GM21737 (cell line): ENCODE data around the gene PSG6.
"Not testable (repeated sequence)": the region's sequence is repeated elsewhere in the genome, so short reads cannot be mapped to it uniquely, and the experiment has no call there.

ENCODE experiments used
- ATAC-seq: cut with Tn5 transposase; IDR thresholded peaks from one replicate; pipeline ENCODE4 v1.9.1; 2021; ENCODE audit warnings: mild to moderate bottlenecking, moderate library complexity; ENCODE audit not compliant: unreplicated experiment

The PSG6 gene

DNA sequence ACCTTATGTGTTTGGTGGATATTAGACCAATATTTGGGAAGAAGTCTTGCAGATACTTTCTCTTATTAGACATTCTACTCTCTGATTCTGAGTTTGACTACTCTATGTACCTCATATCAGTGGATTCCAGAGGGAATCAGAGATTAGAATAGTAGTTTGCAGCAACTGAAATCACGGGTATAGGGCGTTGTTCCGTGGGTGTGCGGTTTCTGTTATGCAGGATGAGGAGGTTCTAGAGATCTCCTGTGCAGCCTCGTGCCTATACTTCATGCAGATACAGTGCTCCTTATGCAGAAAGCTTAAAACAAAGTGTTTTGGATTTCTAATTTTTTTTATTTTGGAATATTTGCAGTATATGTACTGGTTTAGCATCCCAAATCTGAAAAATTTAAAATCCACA is 6.0 kb downstream of the PSG6 start:
- ATAC-seq: not testable (repeated sequence)

DNA sequence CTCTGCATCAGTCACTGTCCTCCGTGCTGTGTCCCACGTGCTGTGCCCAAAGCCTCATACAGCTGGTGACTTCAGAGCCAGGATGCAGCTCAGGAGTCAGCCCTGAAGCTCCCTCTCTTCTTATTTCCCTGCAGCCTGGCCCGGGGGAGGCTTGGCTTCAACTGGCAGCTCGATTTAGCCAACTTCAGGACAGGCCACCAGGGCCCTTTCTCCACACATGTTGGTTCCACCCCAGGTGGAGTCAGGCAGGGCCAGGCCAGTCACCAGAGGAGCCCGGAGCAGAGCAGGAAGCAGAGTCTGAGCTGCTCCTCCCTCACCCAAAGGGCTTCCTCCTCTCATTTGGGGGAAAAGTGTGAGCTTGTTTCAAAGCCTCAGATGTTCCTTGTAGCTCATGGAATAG is 11.5 kb downstream of the PSG6 start:
- ATAC-seq: not testable (repeated sequence)

DNA sequence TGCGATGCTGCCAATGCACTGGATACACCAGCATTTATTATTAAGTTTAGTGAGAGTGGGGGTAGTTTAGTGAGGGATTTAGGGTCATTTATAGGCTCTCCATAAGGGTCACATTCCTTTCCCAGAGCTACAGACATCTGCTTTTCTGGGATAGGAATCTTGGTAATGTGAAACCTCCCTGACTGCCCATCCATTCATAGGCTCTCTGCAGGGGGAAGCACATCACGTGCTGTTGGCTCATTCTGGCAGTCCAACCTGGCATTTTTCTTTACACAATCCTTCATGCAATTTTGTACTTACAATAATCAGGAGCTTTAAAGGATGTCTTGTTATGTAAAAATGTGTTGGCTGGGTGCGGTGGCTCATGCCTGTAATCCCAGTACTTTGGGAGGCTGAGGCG is 17.1 kb downstream of the PSG6 start:
- ATAC-seq: not testable (repeated sequence)

DNA sequence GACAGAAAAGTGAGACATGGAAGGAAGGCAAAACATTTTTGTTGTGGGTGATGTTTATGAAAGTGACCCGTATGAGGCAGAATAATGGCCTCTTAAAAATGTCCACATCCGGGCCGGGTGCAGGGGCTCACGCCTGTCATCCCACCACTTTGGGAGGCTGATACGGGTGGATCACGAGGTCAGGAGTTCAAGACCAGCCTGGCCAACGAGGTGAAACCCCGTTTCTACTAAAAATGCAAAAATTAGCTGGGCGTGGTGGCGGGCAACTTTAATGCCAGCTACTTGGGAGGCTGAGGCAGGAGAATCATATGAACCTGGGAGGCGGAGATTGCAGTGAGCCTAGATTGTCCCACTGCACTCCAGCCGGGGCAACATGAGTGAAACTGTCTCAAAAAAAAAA is 18.0 kb downstream of the PSG6 start:
- not testable (repeated sequence) for ATAC-seq

DNA sequence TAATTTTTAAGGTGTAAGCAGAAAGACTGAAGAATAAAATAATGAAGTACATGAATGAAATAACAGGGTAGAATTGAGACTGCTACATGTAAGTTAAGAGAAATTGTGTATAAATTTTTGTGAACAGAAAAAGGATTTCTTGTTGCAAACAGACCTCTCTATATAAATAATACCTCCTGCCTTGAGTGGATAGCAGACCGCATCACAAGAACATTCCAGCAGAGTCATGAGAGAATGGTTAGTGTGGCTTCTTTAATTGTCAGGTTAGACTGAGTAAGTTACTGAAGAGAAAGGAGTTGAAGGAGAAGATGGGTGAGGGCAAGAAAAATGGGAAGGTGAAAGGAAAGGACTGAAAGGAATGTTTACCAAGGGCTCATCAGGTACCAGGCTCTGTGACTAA is 18.6 kb downstream of the PSG6 start:
- ATAC-seq: not testable (repeated sequence)

DNA sequence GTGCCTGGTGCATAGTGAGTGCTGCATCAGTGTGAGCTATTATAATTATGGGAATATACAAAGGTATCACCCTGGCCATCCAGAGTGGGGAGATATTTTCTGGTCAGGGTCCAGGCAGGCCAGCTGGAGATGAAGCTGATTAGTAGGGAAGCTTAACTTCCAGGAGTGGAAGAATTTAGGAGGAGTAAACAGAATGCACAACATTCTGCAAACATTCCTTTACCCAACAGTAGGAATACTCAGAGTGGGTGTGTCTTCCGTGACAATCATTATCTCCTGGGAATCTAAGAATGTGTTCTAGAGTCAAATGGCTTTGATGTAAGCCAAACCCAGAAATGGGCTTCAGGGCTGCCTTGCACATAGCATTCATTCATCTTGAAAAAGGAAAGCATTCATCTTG is 19.0 kb downstream of the PSG6 start:
- ATAC-seq: not testable (repeated sequence)

DNA sequence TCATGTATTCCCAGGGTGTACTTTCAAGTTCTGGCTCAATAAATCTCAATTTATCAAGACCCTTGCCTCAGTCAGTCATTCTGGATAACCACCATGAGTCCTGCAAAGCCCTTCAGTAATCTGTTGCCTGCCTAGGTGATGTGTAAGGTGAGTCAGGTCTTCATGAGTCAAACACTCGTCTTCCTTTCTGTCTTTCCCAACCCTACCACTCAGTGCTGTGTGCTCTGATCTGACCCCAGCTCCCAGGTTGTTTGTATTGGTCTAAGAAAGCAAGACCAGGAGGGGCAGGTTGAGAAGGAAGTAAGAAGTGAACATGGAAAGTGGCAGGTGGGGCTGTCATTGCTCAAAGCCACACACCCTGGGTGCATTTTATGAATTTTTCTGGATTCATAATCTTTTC is 20.0 kb downstream of the PSG6 start:
- not testable (repeated sequence) for ATAC-seq

DNA sequence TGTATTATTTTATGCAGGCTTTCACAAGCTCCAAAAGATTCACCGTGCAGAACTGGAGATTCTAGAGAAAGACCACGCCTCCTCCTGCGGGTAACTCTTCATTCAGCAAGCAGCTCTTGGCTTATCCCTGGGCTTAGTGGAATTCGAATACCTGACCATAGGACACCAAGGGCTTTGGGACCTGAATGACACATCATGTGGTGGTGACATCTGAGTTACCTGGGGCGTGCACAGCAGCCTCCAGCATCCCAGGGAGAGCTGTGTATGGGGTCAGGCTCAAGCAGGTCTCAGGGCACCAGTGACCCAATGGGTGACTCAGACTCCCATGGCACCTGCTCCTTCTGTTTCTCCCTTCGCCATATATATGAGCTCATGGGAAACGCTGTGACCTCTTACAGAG is 27.2 kb downstream of the PSG6 start:
- not testable (repeated sequence) for ATAC-seq

DNA sequence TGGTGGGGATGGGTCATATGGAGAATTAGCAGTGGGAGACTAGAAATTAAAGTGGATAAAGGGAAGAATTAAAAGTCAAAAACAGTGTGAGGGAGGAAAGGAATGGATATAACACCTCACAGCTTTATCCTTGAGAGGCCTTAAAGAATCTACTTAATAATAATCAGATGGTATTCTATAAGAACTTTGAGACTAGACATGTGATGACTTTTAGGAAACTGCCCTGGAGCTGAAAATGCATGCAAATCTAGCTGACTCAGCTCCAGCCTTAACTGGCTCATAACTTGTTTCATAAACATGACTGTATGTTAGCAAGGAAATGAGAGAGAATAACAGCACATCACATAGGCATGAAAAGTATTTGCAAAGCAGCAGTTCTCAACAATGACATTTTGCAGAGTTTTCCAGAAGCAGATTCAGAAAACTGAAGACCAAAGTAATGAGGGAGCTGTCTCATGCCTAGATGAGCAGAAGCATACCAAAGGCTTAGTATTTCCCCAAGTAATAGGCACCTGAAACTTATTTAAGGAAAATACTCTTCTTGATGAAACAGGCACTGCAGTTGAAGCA is 29.7 kb downstream of the PSG6 start:
- not testable (repeated sequence) for ATAC-seq

DNA sequence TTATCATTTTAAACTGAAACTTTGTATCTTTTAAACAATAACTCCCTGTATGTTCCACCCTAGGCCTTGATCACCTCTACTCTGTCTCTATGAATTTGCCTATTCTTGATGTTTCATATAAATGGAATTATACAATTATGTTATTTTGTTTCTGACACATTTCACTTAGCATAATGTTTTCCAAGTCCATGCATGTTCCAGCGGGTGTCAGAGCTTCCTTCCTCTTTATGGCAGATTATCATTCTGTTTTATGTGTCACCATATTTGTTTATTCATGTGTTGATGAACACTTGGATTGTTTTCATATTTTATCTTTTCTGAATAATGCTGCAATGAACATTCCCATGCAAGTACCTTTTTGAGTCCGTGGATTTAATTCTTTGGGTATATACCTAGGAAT is 35.0 kb downstream of the PSG6 start:
- not testable (repeated sequence) for ATAC-seq

DNA sequence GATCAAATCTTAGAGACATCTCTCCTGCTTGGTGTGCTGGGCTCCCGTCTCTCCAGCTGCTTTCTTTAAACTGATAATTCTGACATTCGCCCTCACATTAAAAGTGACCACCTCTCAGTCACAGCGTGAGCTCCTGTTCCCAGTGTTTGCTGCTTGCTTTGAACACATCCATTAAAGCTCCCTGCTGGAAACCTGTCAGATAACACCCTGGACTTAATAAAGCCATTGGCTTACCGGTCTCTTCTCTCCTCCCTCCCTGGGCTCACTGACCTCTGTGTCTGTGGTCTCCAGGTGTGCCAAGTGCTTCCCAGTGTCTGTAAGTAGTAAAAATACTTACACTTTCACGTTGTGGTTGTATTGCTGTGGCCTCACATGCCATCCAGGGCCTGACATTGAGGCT is 35.7 kb downstream of the PSG6 start:
- ATAC-seq: not testable (repeated sequence)

DNA sequence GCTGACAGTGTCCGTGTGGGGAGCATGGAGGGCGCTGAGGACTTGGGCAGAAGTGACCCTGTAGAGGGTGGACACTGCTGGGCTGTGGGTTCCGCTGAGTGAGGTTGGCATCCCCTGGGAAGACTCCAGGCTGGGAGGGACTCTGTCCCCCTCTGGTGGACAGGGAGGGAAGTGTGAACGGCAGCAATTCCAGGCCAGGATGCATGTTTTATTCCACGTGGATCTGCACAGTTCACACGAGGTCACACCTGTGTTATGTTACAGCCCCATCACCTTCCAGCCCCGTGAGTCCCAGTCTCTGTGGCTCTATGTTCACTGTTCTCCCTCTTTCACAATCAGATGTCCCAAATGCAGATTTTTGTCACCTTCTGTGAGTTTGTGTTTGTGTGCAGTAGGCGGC is 36.4 kb downstream of the PSG6 start:
- ATAC-seq: not testable (repeated sequence)

DNA sequence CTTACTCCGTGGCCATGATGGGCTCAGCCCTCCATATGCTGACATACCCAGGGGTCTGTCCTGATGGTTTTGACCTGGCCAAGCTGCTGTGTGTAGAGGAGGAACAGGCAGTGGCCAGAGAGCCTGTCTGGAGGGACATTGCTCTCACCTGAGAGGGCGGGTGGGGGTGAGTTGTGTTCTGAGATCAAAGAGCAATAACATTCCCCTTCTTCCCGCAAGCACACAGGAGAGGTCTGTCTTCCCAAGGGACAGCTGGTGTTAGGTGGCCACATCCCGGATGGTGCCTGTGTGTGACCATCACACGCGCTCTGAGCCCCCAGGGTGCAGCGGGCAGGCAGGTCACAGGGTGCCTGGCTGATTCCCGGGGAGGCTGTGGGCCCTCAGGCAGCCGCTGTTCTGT is 37.1 kb downstream of the PSG6 start:
- ATAC-seq: not testable (repeated sequence)

DNA sequence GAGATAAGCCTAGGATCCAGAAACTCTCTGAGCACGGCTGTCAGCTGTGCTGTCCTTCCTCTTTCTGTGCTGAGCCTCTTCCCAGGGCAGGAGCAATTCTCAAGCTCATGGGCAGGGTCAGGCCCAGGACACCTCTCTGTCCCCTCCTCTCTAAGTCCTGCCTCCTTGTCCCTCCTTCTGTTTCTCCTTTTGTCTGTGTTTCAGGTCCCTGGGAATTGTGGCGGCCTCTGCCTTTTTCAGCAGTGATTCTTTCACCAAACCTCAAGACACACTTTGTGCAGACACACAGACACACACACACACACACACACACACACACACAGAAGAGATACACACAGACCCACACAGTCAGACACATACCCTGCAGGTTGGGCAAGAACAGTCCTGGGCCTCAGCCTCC is 38.1 kb downstream of the PSG6 start, which contains the start of gene PSG1:
Gene PSG1, minus strand, starts transcription at position 101 of the 400 bp plus-strand sequence. CDS start 132 bp downstream, outside the sequence.
- ATAC-seq: no peak

DNA sequence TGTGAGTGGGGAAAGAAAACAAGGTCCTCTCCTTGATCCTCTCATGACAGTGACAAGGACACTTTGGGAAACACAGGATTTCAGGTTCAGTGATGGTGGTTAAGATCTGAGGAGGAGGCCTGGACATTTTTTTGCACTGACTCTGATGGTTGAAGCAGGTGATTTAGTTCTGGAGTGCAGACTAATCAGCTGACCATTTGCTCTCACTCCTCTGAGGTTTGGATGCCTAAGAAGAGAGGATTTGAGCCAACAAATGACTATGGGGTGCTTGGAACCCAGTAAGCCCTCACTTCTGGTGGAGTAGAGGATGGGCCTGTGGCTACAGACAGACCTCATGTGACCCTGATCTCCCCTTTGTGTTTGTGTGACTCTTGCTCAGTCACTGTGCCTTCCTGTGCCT is 41.1 kb downstream of the PSG6 start:
- not testable (repeated sequence) for ATAC-seq

DNA sequence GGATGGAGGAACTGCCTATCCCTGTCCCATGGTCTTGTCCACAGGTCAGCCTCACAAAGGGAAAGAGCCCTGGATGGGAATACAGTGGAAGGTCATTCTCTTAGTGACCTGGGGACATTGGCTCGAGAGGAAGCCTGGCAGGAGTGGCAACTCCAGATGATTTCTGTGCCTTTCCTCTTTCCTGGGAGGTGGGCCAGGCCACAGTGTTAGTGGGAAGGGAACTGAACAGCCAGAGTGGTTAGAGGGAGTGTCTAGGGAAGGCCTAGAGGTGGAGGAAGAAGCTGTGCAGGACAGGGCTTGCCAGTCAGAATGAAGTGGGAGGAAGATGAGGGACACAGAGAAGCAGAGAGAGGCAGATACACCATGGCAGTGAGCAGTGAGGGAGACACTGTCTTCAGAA is 41.8 kb downstream of the PSG6 start:
- ATAC-seq: not testable (repeated sequence)

DNA sequence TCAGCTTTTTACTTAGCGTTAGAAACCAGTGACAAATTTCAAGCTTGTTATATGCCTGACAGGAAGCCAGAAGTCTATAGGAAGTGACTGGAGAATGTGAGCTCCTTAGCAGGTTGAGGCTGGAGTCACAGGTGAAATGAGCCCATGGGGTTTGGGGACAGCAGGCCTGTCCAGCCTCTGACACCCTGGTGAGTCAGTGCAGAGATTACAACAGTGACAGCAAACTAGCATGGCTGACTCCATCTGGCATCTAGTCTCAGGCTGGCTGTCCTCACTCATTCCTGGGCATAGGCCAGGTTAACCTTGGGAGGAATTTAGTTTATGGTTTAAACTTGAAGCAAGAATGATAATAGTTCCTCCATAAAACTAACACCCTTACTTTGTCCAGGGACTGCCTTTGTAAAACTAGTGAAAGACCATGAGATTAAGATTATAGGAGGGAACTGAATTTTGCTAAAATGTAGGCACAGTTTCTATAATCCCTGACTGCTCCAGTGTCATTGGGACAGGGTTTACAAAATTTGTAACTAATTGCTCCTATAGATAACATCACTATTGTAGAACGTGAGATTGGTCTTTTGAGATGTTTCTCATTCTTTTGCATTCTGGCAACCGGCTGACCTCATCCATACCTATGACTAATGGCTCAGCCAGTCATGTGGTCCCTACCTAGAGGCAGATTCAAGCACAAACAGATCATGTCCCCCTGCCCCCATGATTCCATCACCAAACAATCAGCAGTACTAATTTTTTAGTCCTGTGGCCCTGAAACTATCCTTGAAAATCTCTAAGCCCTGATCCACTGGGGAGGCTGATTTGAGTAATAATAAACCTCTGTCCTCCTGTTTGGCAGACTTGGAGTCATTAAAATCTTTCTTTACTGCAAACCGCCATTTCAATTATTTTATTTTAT is 42.5 kb downstream of the PSG6 start:
- not testable (repeated sequence) for ATAC-seq

DNA sequence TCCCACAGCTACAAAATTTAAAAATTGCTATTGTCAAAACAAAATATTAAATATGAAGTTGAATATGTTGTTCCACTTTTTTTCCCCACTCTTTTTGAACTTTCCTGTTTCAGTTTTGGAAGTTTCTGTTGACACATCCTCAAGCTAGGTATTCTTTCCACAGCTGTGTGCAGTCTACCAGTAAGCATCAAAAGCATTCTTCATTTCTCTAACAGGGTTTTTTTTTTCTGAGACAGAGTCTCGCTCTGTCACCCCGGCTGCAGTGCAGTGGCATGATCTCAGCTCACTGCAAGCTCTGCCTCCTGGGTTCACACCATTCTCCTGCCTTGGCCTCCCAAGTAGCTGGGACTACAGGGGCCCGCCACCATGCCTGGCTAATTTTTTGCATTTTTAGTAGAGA is 43.6 kb downstream of the PSG6 start:
- ATAC-seq: not testable (repeated sequence)

DNA sequence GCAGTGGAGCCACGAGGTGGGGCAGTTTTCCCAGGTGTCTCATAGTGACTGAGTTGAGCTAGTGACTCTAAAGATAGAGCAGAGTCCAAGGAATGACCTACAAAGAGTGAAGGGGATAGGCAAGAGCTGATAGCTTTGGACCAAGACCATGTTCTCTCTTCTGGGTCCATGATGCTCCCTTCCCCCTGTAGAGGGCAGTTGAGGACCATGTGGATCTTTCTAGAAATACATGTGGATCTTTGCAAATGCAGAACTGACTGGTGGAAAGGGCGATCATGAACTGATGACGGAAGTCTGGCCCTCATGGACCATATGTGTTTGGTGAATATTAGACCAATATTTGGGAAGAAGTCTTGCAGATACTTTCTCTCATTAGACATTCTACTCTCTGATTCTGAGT is 45.1 kb downstream of the PSG6 start:
- no peak for ATAC-seq

DNA sequence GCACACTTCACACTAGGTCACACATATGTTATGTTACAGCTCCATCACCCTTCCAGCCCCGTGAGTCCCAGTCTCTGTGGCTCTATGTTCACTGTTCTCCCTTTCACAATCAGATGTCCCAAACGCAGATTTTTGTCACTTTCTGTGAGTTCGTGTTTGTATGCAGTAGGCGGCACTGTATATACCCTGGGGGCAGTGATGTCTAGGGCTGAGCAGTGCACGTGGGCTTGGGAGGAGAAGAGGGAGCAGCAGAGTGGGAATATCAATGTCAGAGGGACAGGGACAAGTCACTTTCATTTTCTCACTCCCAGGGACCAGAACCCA is 60.2 kb downstream of the PSG6 start:
- no peak for ATAC-seq

DNA sequence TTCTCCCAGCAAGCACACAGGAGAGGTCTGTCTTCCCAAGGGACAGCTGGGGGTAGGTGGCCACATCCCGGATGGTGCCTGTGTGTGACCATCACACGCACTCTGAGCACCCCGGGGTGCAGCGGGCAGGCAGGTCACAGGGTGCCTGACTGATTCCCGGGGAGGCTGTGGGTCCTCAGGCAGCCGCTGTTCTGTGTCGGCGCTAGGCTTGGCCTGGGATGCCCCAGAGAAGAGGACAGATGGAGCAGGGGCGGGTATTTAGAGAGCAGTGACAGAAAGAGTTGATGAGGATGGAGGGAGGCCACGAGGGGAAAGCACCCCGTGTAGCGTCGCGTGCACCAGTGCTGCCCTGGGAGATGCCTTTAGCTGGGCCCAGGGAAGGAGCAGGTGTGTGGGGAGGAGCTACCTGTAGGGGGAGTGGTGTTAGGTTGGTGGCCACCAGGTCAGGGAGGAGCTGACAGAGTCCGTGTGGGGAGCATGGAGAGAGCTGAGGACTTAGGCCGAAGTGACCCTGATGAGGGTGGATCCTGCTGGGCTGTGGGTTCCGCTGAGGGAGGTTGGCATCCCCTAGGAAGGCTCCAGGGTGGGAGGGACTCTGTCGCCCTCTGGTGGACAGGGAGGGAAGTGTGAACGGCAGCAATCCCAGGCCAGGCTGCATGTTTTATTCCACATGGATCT is 60.7 kb downstream of the PSG6 start:
- ATAC-seq: not testable (repeated sequence)

DNA sequence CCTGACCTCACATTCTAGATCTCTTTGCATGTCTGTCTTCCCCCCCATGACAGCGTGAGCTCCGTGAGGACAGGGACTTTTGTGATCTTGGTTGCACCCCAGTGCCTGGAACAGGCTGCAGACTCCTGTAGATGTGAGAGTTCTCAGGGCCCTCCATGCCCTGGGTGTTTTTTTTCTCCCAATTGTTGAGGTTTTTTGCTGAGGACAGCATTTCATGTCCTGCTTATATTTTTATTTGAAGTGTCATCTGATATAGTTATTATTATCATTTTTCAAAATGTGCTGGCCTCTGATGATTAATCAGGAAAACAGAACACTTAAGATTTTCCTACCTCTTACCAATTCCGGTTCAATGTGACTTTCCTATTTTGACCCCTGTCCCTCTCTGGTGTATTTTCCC is 62.9 kb downstream of the PSG6 start:
- not testable (repeated sequence) for ATAC-seq
